IMR-90 (cell line): ENCODE results near the gene MRPS24. TPM values are rescaled to one million over a fixed set of nuclear protein-coding genes. Genes with fewer than 3 reads are reported as not detected.

ENCODE experiments used
- ATAC-seq: fragments of 200-7000 bp; cut with Tn5 transposase; 2 replicates; pipeline ENCODE4 v1.9.1; 2020; ENCODE audit warnings: low read depth, mild to moderate bottlenecking, moderate library complexity
- BruUV-seq: library from RNA; stranded (reverse); fragments of 400-500 nt; replicated peaks from 2 replicates; lab custom pipeline; 2021; lab: Mats Ljungman, UMichigan
- CTCF ChIA-PET: fragments of 300-600 bp; formaldehyde crosslinking; extraction: SDS; loops from one replicate; lab custom pipeline; 2021; ENCODE audit warnings: antibody characterized with exemption; lab: Yijun Ruan, JAX
- POLR2A ChIA-PET: fragments of 300-600 bp; sonication (Branson Sonifier 250); formaldehyde crosslinking; loops from one replicate; lab custom pipeline; 2022; ENCODE audit warnings: antibody characterized with exemption; ENCODE audit not compliant: unreplicated experiment; lab: Charles Lee
- DNase-seq: peaks from one replicate; pipeline ENCODE4 v3.0.0; 2013
- H2AFZ ChIP-seq: replicated peaks from 2 replicates; pipeline ENCODE3; 2013; ENCODE audit warnings: low read length, mild to moderate bottlenecking; ENCODE audit not compliant: poor library complexity
- H2AK5ac ChIP-seq: 2 replicates; pipeline ENCODE4 v1.6.1; 2013; ENCODE audit warnings: low read depth, low read length, inconsistent platforms
- H2AK9ac ChIP-seq: replicated peaks from 2 replicates; pipeline ENCODE3; 2013; ENCODE audit warnings: mild to moderate bottlenecking, low read depth, low read length, moderate library complexity; ENCODE audit not compliant: poor library complexity
- H2BK120ac ChIP-seq: 2 replicates; pipeline ENCODE4 v1.6.1; 2013; ENCODE audit warnings: low read depth, low read length, inconsistent platforms
- H2BK15ac ChIP-seq: 3 replicates; pipeline ENCODE4 v1.6.1; 2013; ENCODE audit warnings: low read depth, low read length, inconsistent platforms
- H2BK20ac ChIP-seq: 2 replicates; pipeline ENCODE4 v1.6.1; 2013; ENCODE audit warnings: low read depth, mild to moderate bottlenecking, inconsistent platforms, low read length, moderate library complexity
- H2BK5ac ChIP-seq: 2 replicates; pipeline ENCODE4 v1.6.1; 2013; ENCODE audit warnings: mild to moderate bottlenecking, low read depth, low read length, inconsistent platforms; ENCODE audit not compliant: poor library complexity, severe bottlenecking
- H3K14ac ChIP-seq: replicated peaks from 2 replicates; pipeline ENCODE4 v1.6.1; 2013; ENCODE audit warnings: low read depth, low read length, inconsistent platforms
- H3K18ac ChIP-seq: 2 replicates; pipeline ENCODE4 v1.6.1; 2013; ENCODE audit warnings: low read depth, low read length, control low read depth
- H3K23ac ChIP-seq: 2 replicates; pipeline ENCODE4 v1.6.1; 2013; ENCODE audit warnings: low read depth, low read length, inconsistent platforms
- H3K27ac ChIP-seq: 2 replicates; pipeline ENCODE4 v1.5.1; 2013; ENCODE audit warnings: mild to moderate bottlenecking, control low read depth, low read length; ENCODE audit not compliant: insufficient read depth
- H3K27me3 ChIP-seq: 2 replicates; pipeline ENCODE4 v1.6.1; 2013; ENCODE audit warnings: low read length; ENCODE audit not compliant: control insufficient read depth, insufficient read depth
- H3K36me3 ChIP-seq: 2 replicates; pipeline ENCODE4 v1.6.1; 2013; ENCODE audit warnings: low read length, mixed read lengths; ENCODE audit not compliant: control insufficient read depth, insufficient read depth
- H3K4ac ChIP-seq: 2 replicates; pipeline ENCODE4 v1.6.1; 2013; ENCODE audit warnings: low read depth, low read length, inconsistent platforms
- H3K4me1 ChIP-seq: 2 replicates; pipeline ENCODE4 v1.6.1; 2013; ENCODE audit warnings: low read length, mixed read lengths; ENCODE audit not compliant: control insufficient read depth, insufficient read depth
- H3K4me2 ChIP-seq: 2 replicates; pipeline ENCODE4 v1.6.1; 2013; ENCODE audit warnings: low read depth, mild to moderate bottlenecking, control low read depth, low read length, moderate library complexity
- H3K4me3 ChIP-seq: 2 replicates; pipeline ENCODE4 v1.5.1; 2013; ENCODE audit warnings: low read depth, mild to moderate bottlenecking, control low read depth, low read length, moderate library complexity; ENCODE audit not compliant: insufficient read depth
- H3K56ac ChIP-seq: 2 replicates; pipeline ENCODE4 v1.6.1; 2013; ENCODE audit warnings: low read length, inconsistent platforms; ENCODE audit not compliant: insufficient read depth; ENCODE audit errors: extremely low read depth
- H3K79me1 ChIP-seq, 2 experiments: 2 replicates each; pipeline ENCODE4 v1.6.1; 2013; ENCODE audit warnings: low read length in 2 of 2, inconsistent platforms in 1 of 2, low read depth in 1 of 2
- H3K9ac ChIP-seq: 2 replicates; pipeline ENCODE4 v1.6.1; 2013; ENCODE audit warnings: low read depth, low read length, control low read depth
- H3K9me1 ChIP-seq: 2 replicates; pipeline ENCODE4 v1.6.1; 2013; ENCODE audit warnings: low read length, inconsistent platforms; ENCODE audit not compliant: insufficient read depth
- H3K9me3 ChIP-seq: 2 replicates; pipeline ENCODE4 v1.6.1; 2013; ENCODE audit warnings: low read length; ENCODE audit not compliant: control insufficient read depth, insufficient read depth
- H4K20me1 ChIP-seq: 2 replicates; pipeline ENCODE4 v1.6.1; 2013; ENCODE audit warnings: low read length, inconsistent platforms; ENCODE audit not compliant: insufficient read depth
- H4K5ac ChIP-seq: 2 replicates; pipeline ENCODE4 v1.6.1; 2013; ENCODE audit warnings: mild to moderate bottlenecking, low read depth, low read length, control low read depth
- H4K8ac ChIP-seq, 2 experiments: 2 replicates each; pipeline ENCODE4 v1.6.1; 2013; ENCODE audit warnings: low read depth in 2 of 2, low read length in 2 of 2, control low read depth in 1 of 2, inconsistent platforms in 1 of 2
- H4K91ac ChIP-seq: 2 replicates; pipeline ENCODE4 v1.6.1; 2013; ENCODE audit warnings: low read depth, low read length, inconsistent platforms; ENCODE audit not compliant: insufficient read depth
- BHLHE40 ChIP-seq: fragments of 150-350 bp; IDR thresholded peaks from 2 replicates; pipeline ENCODE4 v1.6.1; 2016; ENCODE audit warnings: mild to moderate bottlenecking, low read depth, low read length
- CEBPB ChIP-seq: IDR thresholded peaks from 2 replicates; pipeline ENCODE4 v1.6.1; 2012; ENCODE audit warnings: low read depth, low read length, improper control_type of control experiment
- CHD1 ChIP-seq: IDR thresholded peaks from 2 replicates; pipeline ENCODE4 v1.6.1; 2012; ENCODE audit warnings: low read depth, low read length, improper control_type of control experiment
- MAFK ChIP-seq: IDR thresholded peaks from 2 replicates; pipeline ENCODE4 v1.6.1; 2012; ENCODE audit warnings: low read depth, low read length, improper control_type of control experiment
- MAZ ChIP-seq: IDR thresholded peaks from 2 replicates; pipeline ENCODE4 v1.6.1; 2012; ENCODE audit warnings: low read depth, mild to moderate bottlenecking, low read length, improper control_type of control experiment, moderate library complexity, borderline replicate concordance
- NFE2L2 ChIP-seq: fragments of 150-350 bp; IDR thresholded peaks from 2 replicates; pipeline ENCODE4 v1.6.1; 2016; ENCODE audit warnings: low read depth, mild to moderate bottlenecking, low read length
- POLR2A ChIP-seq: IDR thresholded peaks from 2 replicates; pipeline ENCODE4 v1.6.1; 2012; ENCODE audit warnings: mild to moderate bottlenecking, low read depth, low read length
- RAD21 ChIP-seq: IDR thresholded peaks from 2 replicates; pipeline ENCODE4 v1.6.1; 2012; ENCODE audit warnings: low read length, improper control_type of control experiment
- RCOR1 ChIP-seq: IDR thresholded peaks from 2 replicates; pipeline ENCODE4 v1.6.1; 2012; ENCODE audit warnings: mild to moderate bottlenecking, low read length, improper control_type of control experiment; ENCODE audit not compliant: insufficient replicate concordance
- WGBS, 2 experiments: methylation state at CpG; one replicate each; pipeline versions ENCODE4 v1.1.5 to v1.1.7; 2013; ENCODE audit warnings: missing lambda C conversion rate in 2 of 2; ENCODE audit not compliant: insufficient read length in 1 of 2; ENCODE audit errors: extremely low coverage in 2 of 2; 5-methylcytosine and 5-hydroxymethylcytosine counted together
- dilution Hi-C: fragments of 300-500 bp; cut with HindIII; formaldehyde crosslinking; loops from one replicate; pipeline ENCODE4 v1.14.3; 2018; ENCODE audit warnings: low sequenced_read_pairs; ENCODE audit not compliant: unreplicated experiment
- in situ Hi-C: fragments of 300-500 bp; cut with MboI; formaldehyde crosslinking; loops from 3 replicates; pipeline ENCODE4 v1.14.3; 2019; ENCODE audit warnings: low sequenced_read_pairs, inconsistent platforms, mixed read lengths
- intact Hi-C: fragments of 100-400 bp; cut with micrococcal nuclease; formaldehyde crosslinking; loops from 2 replicates; pipeline ENCODE4 v1.10.0; 2022
- polyA plus RNA-seq, 3 experiments: library from polyadenylated mRNA; depleted of rRNA; stranded (reverse); fragments of >200 nt; gene quantifications; 2 replicates each; pipeline ENCODE4 v1.2.3, GENCODE V29; 2012; ENCODE audit warnings: low replicate concordance in 1 of 3
- total RNA-seq: library from RNA; depleted of rRNA; stranded (reverse); fragments of >200 nt; gene quantifications from 2 replicates; pipeline ENCODE4 v1.2.3, GENCODE V29; 2012
- TF ChIP-seq, protein P1 (sequence below): conservative IDR thresholded peaks from 2 replicates; pipeline ENCODE4 v1.5.1; 2012; ENCODE audit warnings: mild to moderate bottlenecking, low read depth, low read length, improper control_type of control experiment
- TF ChIP-seq, protein P2 (sequence below): fragments of 150-350 bp; IDR thresholded peaks from 2 replicates; pipeline ENCODE4 v1.6.1; 2017; ENCODE audit warnings: mild to moderate bottlenecking, antibody characterized with exemption, low read length, low read depth

Gene MRPS24
- total and polyA plus RNA-seq, 2 of the 4 experiments (the other 2 are of a cell fraction), result 151 to 266 TPM

- 73% methylated on average over 2 of the region's 7 CpGs; no CpG with 5 or more reads in 1 of the 2 experiments for WGBS, 2 experiments
- no peak for ATAC-seq
- Histone ChIP-seq H3K14ac (no peak overlapping the region), H2BK5ac (no peak overlapping the region), H2AK9ac (no peak overlapping the region), H3K9ac (no peak overlapping the region), H4K5ac (no peak overlapping the region), H3K4me1 (peaks cover 26% of the 10 kb centered on the region), H2AK5ac (no peak overlapping the region), H2AFZ (no peak overlapping the region), H4K8ac (no peak overlapping the region), H3K9me1 (peaks cover 37% of the 10 kb centered on the region), H3K4ac (no peak overlapping the region), H4K20me1 (no peaks in the 10 kb centered on the region; the same call in 1 of the 2 replicates), H4K91ac (no peak overlapping the region), H3K9me3 (no peaks in the 10 kb centered on the region), H3K79me1 (peaks cover 20 to 70% of the 10 kb centered on the region in 2 experiments), H3K27ac (no peak overlapping the region), H2BK20ac (no peak overlapping the region), H3K23ac (no peak overlapping the region), H3K36me3 (peaks cover 40% of the 10 kb centered on the region), H2BK15ac (no peak overlapping the region), H3K27me3 (no peaks in the 10 kb centered on the region), H3K56ac (no peak overlapping the region), H3K4me2 (no peak overlapping the region), H3K4me3 (no peak overlapping the region), H3K18ac (no peak overlapping the region), H2BK120ac (no peak overlapping the region)
- TF ChIP-seq MAZ, result no peak
- TF ChIP-seq NFE2L2, result no peak
- TF ChIP-seq POLR2A, result no peak
- TF ChIP-seq, protein P1, sequence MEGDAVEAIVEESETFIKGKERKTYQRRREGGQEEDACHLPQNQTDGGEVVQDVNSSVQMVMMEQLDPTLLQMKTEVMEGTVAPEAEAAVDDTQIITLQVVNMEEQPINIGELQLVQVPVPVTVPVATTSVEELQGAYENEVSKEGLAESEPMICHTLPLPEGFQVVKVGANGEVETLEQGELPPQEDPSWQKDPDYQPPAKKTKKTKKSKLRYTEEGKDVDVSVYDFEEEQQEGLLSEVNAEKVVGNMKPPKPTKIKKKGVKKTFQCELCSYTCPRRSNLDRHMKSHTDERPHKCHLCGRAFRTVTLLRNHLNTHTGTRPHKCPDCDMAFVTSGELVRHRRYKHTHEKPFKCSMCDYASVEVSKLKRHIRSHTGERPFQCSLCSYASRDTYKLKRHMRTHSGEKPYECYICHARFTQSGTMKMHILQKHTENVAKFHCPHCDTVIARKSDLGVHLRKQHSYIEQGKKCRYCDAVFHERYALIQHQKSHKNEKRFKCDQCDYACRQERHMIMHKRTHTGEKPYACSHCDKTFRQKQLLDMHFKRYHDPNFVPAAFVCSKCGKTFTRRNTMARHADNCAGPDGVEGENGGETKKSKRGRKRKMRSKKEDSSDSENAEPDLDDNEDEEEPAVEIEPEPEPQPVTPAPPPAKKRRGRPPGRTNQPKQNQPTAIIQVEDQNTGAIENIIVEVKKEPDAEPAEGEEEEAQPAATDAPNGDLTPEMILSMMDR, result no peak
- no peak for TF ChIP-seq RAD21
- TF ChIP-seq, protein P2, sequence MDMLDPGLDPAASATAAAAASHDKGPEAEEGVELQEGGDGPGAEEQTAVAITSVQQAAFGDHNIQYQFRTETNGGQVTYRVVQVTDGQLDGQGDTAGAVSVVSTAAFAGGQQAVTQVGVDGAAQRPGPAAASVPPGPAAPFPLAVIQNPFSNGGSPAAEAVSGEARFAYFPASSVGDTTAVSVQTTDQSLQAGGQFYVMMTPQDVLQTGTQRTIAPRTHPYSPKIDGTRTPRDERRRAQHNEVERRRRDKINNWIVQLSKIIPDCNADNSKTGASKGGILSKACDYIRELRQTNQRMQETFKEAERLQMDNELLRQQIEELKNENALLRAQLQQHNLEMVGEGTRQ, result no peak
- no peak for TF ChIP-seq CEBPB
- no peak for TF ChIP-seq RCOR1
- TF ChIP-seq CHD1, result no peak
- no peak for TF ChIP-seq MAFK
- no peak for TF ChIP-seq BHLHE40
- POLR2A ChIA-PET, result no interaction called here
- intact Hi-C loops (no loop called here), dilution Hi-C loops (no loop called here), in situ Hi-C loops (no loop called here)
- DNase-seq, result no peak
- CTCF ChIA-PET, result interaction anchor here (0.6 kb wide), 1 partner anchor 8 kb away, joined by 3 read pairs; no protein-coding TSS in a partner anchor
- no TSS peak for BruUV-seq
These were observed 6.9 kb upstream of the MRPS24 start for GRCh38 chr7:43876241-43876640.
